ENCODE results near the gene AFM. TPM values are rescaled to one million over a fixed set of nuclear protein-coding genes. Genes with fewer than 3 reads are reported as not detected.

The AFM gene
- total and polyA plus RNA-seq, 2 of the 8 experiments (the other 6 are each of a cell fraction or from before 2014, with no cell fraction given) = not detected

DNA sequence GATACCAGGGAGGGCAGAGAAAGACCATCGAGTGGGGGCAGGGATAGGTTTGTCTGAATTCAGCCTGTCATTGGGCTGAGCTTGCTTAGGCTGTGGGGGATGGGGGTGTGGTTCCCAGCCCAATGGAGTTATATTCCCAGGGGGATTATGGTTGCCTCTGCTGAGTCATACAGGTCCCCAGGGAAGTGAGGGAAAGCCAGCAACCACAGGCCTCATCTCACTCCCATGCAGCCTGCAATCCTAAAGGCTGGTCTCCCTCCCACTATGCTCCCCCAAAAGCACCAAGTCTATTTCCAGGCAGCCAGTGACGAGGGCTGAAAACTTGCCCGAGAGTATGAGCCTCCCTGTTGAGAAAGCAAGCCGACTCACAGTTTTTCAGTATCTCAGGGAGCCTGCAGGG lies 39.3 kb downstream of the AFM start (continued):
- TF ChIP-seq TBP (IDR thresholded peaks at IDR 0.05; ENCODE audit: low read depth, low read length) (no peak), PHF8 (conservative IDR thresholded peaks at IDR 0.05; ENCODE audit: low read depth, low read length) (no peak), BRCA1 (IDR thresholded peaks at IDR 0.05; ENCODE audit: low read depth, low read length) (no peak), MAFK (IDR thresholded peaks at IDR 0.05; ENCODE audit: low read depth, low read length) (peak; percentile 82), FOSL1 (IDR thresholded peaks at IDR 0.05; ENCODE audit: insufficient read depth, low read depth, low read length) (no peak), CBX8 (IDR thresholded peaks at IDR 0.05; ENCODE audit: borderline replicate concordance, low read depth, low read length) (no peak), TAF7 (optimal IDR thresholded peaks at IDR 0.05; ENCODE audit: borderline replicate concordance, low read depth, low read length) (no peak), KDM5A (IDR thresholded peaks at IDR 0.05; ENCODE audit: low read length) (no peak), CREB1 (IDR thresholded peaks at IDR 0.05) (no peak), SIN3A (conservative IDR thresholded peaks at IDR 0.05 in 1 of 2, IDR thresholded peaks at IDR 0.05 in 1 of 2; ENCODE audit: low read depth in 1 of 2, low read length in 2 of 2) (no peak), BCL11A (IDR thresholded peaks at IDR 0.05; ENCODE audit: low read depth in 2 of 2, low read length in 2 of 2) (no peak), RBBP5 (IDR thresholded peaks at IDR 0.05; ENCODE audit: borderline replicate concordance, low read depth, low read length) (peak; percentile 63; the same call in 1 of the 2 replicates), POLR2A (IDR thresholded peaks at IDR 0.05; ENCODE audit: control extremely low read depth in 1 of 2, low read depth in 2 of 2, low read length in 2 of 2) (peak in 1 of 2 experiments; percentile 50; a peak in 1 of 3 replicates), TEAD4 (IDR thresholded peaks at IDR 0.05; ENCODE audit: low read depth, low read length) (no peak), SAP30 (IDR thresholded peaks at IDR 0.05; ENCODE audit: insufficient read depth, insufficient replicate concordance, low read length) (no peak), E2F6 (IDR thresholded peaks at IDR 0.05) (no peak), SUZ12 (IDR thresholded peaks at IDR 0.05; ENCODE audit: low read length) (no peak), TCF12 (IDR thresholded peaks at IDR 0.05; ENCODE audit: low read depth, low read length) (no peak), CBX5 (IDR thresholded peaks at IDR 0.05; ENCODE audit: low read depth, low read length) (no peak), CTCF (IDR thresholded peaks at IDR 0.05; ENCODE audit: control extremely low read depth in 1 of 3, insufficient read depth in 1 of 3, low read depth in 1 of 3, low read length in 3 of 3) (peak in 1 of 3 experiments; percentile 5; a peak in 1 of 4 replicates), RFX5 (IDR thresholded peaks at IDR 0.05; ENCODE audit: borderline replicate concordance, low read depth, low read length) (no peak), EGR1 (IDR thresholded peaks at IDR 0.05; ENCODE audit: borderline replicate concordance, low read depth, low read length) (no peak), CHD2 (IDR thresholded peaks at IDR 0.05; ENCODE audit: low read length) (no peak), KDM4A (IDR thresholded peaks at IDR 0.05; ENCODE audit: low read depth, low read length, severe bottlenecking) (no peak)
